CD4-positive, alpha-beta T cell treated with Interleukin-6 for 4 hours (primary cell): ENCODE results near the gene GYS2.
A peak's percentile ranks its signal among the peaks of the same experiment; 100 is the strongest.

Experiments
- DNase-seq: peaks from one replicate; pipeline ENCODE4 v3.0.0-alpha.2; 2020; ENCODE audit warnings: mixed read lengths

The GYS2 gene

GRCh38 chr12:21552635-21553328, 51.9 kb downstream of the GYS2 start:
- no peak for DNase-seq

- DNase-seq: no peak
Measured at GRCh38 chr12:21551841-21552465, 52.7 kb downstream of the GYS2 start.

- no peak for DNase-seq
Measured at GRCh38 chr12:21547437-21547836, 57.2 kb downstream of the GYS2 start.

GRCh38 chr12:21546716-21547115, 57.9 kb downstream of the GYS2 start:
- DNase-seq: no peak

GRCh38 chr12:21545557-21545956, 59.1 kb downstream of the GYS2 start:
- DNase-seq: no peak

GRCh38 chr12:21543151-21543550, 61.5 kb downstream of the GYS2 start:
- no peak for DNase-seq

GRCh38 chr12:21542403-21542802, 62.2 kb downstream of the GYS2 start:
- DNase-seq: no peak

- no peak for DNase-seq
Measured at GRCh38 chr12:21541773-21542172, 62.9 kb downstream of the GYS2 start.

- DNase-seq: no peak
Measured at GRCh38 chr12:21539797-21540196, 64.8 kb downstream of the GYS2 start.

GRCh38 chr12:21538061-21538653, 66.5 kb downstream of the GYS2 start:
- no peak for DNase-seq

GRCh38 chr12:21529456-21529855, 75.2 kb downstream of the GYS2 start:
- no peak for DNase-seq

GRCh38 chr12:21528953-21529352, 75.7 kb downstream of the GYS2 start:
- no peak for DNase-seq

- DNase-seq: peak; percentile 68
Measured at GRCh38 chr12:21527451-21528180, 77.0 kb downstream of the GYS2 start.

GRCh38 chr12:21526721-21527345, 77.8 kb downstream of the GYS2 start:
- DNase-seq: no peak

- no peak for DNase-seq
Measured at GRCh38 chr12:21526053-21526452, 78.6 kb downstream of the GYS2 start, which contains the start of gene SPX. Gene SPX, plus strand, starts transcription at chr12:21526296. Its CDS starts 177 bp downstream, at chr12:21526473.

GRCh38 chr12:21523148-21523547, 81.5 kb downstream of the GYS2 start:
- DNase-seq: no peak

GRCh38 chr12:21521541-21521940, 83.1 kb downstream of the GYS2 start:
- DNase-seq: no peak

GRCh38 chr12:21518451-21518850, 86.2 kb downstream of the GYS2 start:
- DNase-seq: no peak

GRCh38 chr12:21516281-21516680, 88.4 kb downstream of the GYS2 start:
- DNase-seq: no peak

GRCh38 chr12:21509768-21510167, 94.9 kb downstream of the GYS2 start:
- peak; percentile 2 for DNase-seq

- DNase-seq: no peak
Measured at GRCh38 chr12:21507849-21508248, 96.8 kb downstream of the GYS2 start.

- DNase-seq: no peak
Measured at GRCh38 chr12:21505888-21506287, 98.8 kb downstream of the GYS2 start.

- DNase-seq: no peak
Measured at GRCh38 chr12:21502872-21503271, 101.8 kb downstream of the GYS2 start.
